MCF 10A (cell line): Measurements from ENCODE around the gene CLK4. TPM values are rescaled to one million over a fixed set of nuclear protein-coding genes. Genes with fewer than 3 reads are reported as not detected.
A peak's percentile ranks its signal among the peaks of the same experiment; 100 is the strongest.

ENCODE experiments used
- BruUV-seq: library from RNA; stranded (reverse); fragments of 400-500 nt; replicated peaks from 2 replicates; lab custom pipeline; 2021; lab: Mats Ljungman, UMichigan
- CTCF ChIA-PET: fragments of 300-600 bp; sonication (Branson Sonifier 250); formaldehyde crosslinking; extraction: SDS; loops from one replicate; lab custom pipeline; 2021; ENCODE audit warnings: antibody characterized with exemption, inconsistent platforms; lab: Yijun Ruan, JAX
- POLR2A ChIA-PET: fragments of 300-600, 350-650 bp; sonication (Branson Sonifier 250); formaldehyde crosslinking; extraction: SDS; loops from one replicate; lab custom pipeline; 2020; ENCODE audit warnings: antibody characterized with exemption, inconsistent platforms; lab: Yijun Ruan, JAX
- DNase-seq: peaks from one replicate; pipeline ENCODE4 v3.0.0-alpha.2; 2018; ENCODE audit not compliant: unreplicated experiment
- H3K27ac Mint-ChIP-seq: one replicate; pipeline ENCODE4 v1.8.0; 2022; ENCODE audit warnings: mild to moderate bottlenecking, low read depth, mixed read lengths; ENCODE audit not compliant: unreplicated experiment
- H3K27me3 Mint-ChIP-seq: one replicate; pipeline ENCODE4 v1.8.0; 2022; ENCODE audit warnings: mixed read lengths; ENCODE audit not compliant: insufficient read depth, unreplicated experiment
- H3K36me3 Mint-ChIP-seq: one replicate; pipeline ENCODE4 v1.8.0; 2022; ENCODE audit warnings: mild to moderate bottlenecking, moderate library complexity, mixed read lengths; ENCODE audit not compliant: insufficient read depth, unreplicated experiment
- H3K4me1 Mint-ChIP-seq: one replicate; pipeline ENCODE4 v1.8.0; 2022; ENCODE audit warnings: mixed read lengths; ENCODE audit not compliant: insufficient read depth, unreplicated experiment
- H3K4me3 Mint-ChIP-seq: one replicate; pipeline ENCODE4 v1.8.0; 2022; ENCODE audit warnings: mild to moderate bottlenecking, moderate library complexity, mixed read lengths; ENCODE audit not compliant: unreplicated experiment
- H3K9me3 Mint-ChIP-seq: one replicate; pipeline ENCODE4 v1.8.0; 2022; ENCODE audit warnings: mixed read lengths; ENCODE audit not compliant: unreplicated experiment
- intact Hi-C: fragments of 100-400 bp; cut with micrococcal nuclease; formaldehyde crosslinking; loops from 2 replicates; pipeline ENCODE4 v1.14.1; 2022
- total RNA-seq: library from RNA; stranded (reverse); gene quantifications from 2 replicates; pipeline ENCODE4 v1.2.3, GENCODE V29; 2022
- TF ChIP-seq, protein P1 (sequence below): fragments of 200-600 bp; IDR thresholded peaks from one replicate; pipeline ENCODE4 v1.8.0; 2022; ENCODE audit warnings: antibody characterized with exemption, mild to moderate bottlenecking; ENCODE audit not compliant: unreplicated experiment

CLK4 gene
- total RNA-seq, 1 experiment from 2014 or later = 49.3 TPM

DNA sequence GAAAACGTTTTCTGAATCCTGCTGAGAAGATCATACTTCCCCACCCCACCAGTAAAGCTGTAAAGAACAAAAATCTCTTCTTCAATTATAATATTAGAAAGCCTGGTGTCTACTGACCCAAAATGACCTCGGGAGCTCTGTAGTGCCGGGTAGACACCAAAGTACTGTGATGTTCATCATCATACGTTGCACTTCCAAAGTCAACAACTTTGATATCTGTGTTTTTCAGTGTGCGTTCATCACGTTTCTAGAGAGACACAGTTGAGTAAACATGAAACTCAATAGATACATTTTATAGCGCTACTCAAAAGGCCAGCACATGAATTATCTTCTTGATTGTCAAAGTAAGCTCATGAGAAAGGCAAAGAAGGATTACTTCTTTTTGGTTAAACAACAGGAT, 14.6 kb downstream of the CLK4 start:
- DNase-seq = no peak
- Mint-ChIP-seq H3K4me1 (no peaks in the 10 kb centered on the region), H3K36me3 (peaks cover 97% of the 10 kb centered on the region), H3K4me3 (no peak overlapping the region), H3K27me3 (no peaks in the 10 kb centered on the region), H3K9me3 (no peaks in the 10 kb centered on the region), H3K27ac (no peak overlapping the region)
- no TSS peak for BruUV-seq
- intact Hi-C loops = no loop called here
- CTCF ChIA-PET = interaction anchor here (0.6 to 1.3 kb wide), 4 partner anchors 11 to 328 kb away, joined by 3 to 7 read pairs (median 4); no protein-coding TSS in a partner anchor
- TF ChIP-seq, protein P1, sequence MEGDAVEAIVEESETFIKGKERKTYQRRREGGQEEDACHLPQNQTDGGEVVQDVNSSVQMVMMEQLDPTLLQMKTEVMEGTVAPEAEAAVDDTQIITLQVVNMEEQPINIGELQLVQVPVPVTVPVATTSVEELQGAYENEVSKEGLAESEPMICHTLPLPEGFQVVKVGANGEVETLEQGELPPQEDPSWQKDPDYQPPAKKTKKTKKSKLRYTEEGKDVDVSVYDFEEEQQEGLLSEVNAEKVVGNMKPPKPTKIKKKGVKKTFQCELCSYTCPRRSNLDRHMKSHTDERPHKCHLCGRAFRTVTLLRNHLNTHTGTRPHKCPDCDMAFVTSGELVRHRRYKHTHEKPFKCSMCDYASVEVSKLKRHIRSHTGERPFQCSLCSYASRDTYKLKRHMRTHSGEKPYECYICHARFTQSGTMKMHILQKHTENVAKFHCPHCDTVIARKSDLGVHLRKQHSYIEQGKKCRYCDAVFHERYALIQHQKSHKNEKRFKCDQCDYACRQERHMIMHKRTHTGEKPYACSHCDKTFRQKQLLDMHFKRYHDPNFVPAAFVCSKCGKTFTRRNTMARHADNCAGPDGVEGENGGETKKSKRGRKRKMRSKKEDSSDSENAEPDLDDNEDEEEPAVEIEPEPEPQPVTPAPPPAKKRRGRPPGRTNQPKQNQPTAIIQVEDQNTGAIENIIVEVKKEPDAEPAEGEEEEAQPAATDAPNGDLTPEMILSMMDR = no peak
- POLR2A ChIA-PET = interaction anchor here (0.6 to 2.5 kb wide), 7 partner anchors 8 to 1067 kb away, joined by 3 to 24 read pairs (median 4); partner anchors contain the start of gene CLK4

DNA sequence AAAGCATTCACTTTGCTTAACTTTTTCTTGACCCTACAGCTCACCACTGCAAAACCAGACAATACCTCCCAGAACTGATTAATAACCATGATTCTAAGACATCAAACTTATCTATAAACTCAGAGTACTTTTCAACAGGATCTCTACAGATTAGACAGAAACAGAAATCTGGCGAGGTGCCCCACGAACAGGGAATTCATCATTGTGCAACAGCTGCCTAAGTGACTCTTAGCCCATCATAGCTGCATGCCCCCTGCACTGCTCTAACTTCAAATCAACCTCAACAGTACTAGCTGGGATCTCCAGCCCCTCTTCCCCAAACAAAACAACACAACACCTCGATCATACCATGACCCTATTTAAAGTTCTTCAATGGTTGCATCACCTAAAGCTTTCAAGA, 20.6 kb downstream of the CLK4 start:
- no peak for DNase-seq
- no TSS peak for BruUV-seq
- ChIA-PET POLR2A (interaction anchor here (0.7 to 1.7 kb wide), 3 partner anchors 13 to 331 kb away, joined by 5 read pairs; no protein-coding TSS in a partner anchor), CTCF (interaction anchor here (0.6 to 1.4 kb wide), 4 partner anchors 17 to 327 kb away, joined by 3 to 5 read pairs (median 4); no protein-coding TSS in a partner anchor)
- Mint-ChIP-seq H3K4me1 (no peaks in the 10 kb centered on the region), H3K4me3 (no peak overlapping the region), H3K9me3 (no peaks in the 10 kb centered on the region), H3K36me3 (peaks cover 97% of the 10 kb centered on the region), H3K27me3 (no peaks in the 10 kb centered on the region), H3K27ac (no peak overlapping the region)
- TF ChIP-seq, protein P1 = no peak
- intact Hi-C loops = no loop called here

DNA sequence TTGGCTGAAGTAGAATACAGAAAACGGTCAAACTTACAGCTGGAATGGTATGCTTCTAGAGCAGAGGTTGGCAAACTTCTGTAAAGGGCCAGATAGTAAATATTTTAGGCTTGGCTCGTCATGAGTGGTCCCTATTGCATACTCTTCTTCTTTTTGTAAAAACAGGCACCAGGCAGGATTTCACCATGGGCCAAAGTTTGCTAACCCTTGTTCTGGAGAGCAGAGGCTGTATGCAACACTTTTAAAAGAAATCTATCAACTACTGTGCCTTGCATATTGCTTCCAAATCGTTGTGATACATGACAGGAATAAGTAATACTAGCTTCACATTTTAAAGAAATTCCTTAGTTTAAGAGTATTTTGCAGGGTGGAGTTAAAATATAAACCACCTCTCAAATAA, 21.1 kb downstream of the CLK4 start:
- Mint-ChIP-seq H3K27me3 (no peaks in the 10 kb centered on the region), H3K36me3 (peaks cover 97% of the 10 kb centered on the region), H3K4me1 (no peaks in the 10 kb centered on the region), H3K4me3 (no peak overlapping the region), H3K27ac (no peak overlapping the region), H3K9me3 (no peaks in the 10 kb centered on the region)
- intact Hi-C loops = no loop called here
- BruUV-seq = no TSS peak
- TF ChIP-seq, protein P1 = no peak
- no peak for DNase-seq
- POLR2A ChIA-PET = interaction anchor here (0.6 to 1.7 kb wide), 6 partner anchors 10 to 1006 kb away, joined by 3 to 5 read pairs (median 4); no protein-coding TSS in a partner anchor
- CTCF ChIA-PET = interaction anchor here (0.6 to 1.4 kb wide), 3 partner anchors 20 to 326 kb away, joined by 3 to 5 read pairs (median 4); no protein-coding TSS in a partner anchor

DNA sequence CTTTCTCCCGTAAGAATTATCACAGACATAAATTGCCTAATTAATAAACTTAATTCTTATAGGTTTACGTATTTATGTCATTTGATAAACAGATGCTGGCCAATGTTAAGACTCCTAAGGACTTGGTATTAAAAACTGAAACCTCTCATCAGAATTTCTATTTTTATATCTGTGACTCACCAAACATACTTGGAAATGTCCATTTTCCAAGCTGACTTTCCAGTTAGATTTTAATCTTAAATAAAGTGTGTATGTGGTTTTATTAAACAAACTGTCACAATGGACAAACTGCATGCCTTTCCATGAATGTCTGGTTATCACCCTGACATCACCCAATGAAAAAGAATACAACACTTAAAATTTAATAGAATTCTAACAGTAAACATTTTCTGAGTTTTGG, 24.1 kb downstream of the CLK4 start:
- CTCF ChIA-PET = no interaction called here
- no peaks in the 10 kb centered on the region for H3K4me1 Mint-ChIP-seq
- H3K36me3 Mint-ChIP-seq = peaks cover 98% of the 10 kb centered on the region
- POLR2A ChIA-PET = interaction anchor here (0.6 kb wide), 1 partner anchor 9 kb away, joined by 3 read pairs; no protein-coding TSS in a partner anchor
- BruUV-seq = TSS peak; percentile 13
- H3K9me3 Mint-ChIP-seq = peaks cover 8% of the 10 kb centered on the region
- no peaks in the 10 kb centered on the region for H3K27me3 Mint-ChIP-seq
- no peak overlapping the region for H3K4me3 Mint-ChIP-seq
- H3K27ac Mint-ChIP-seq = no peak overlapping the region
- intact Hi-C loops = no loop called here
- TF ChIP-seq, protein P1 = no peak
- DNase-seq = no peak
